Caco-2 (cell line): Measurements from ENCODE around the gene ADGRG3. TPM values are rescaled to one million over a fixed set of nuclear protein-coding genes. Genes with fewer than 3 reads are reported as not detected.
A peak's percentile ranks its signal among the peaks of the same experiment; 100 is the strongest.
"Not testable (repeated sequence)": the region's sequence is repeated elsewhere in the genome, so short reads cannot be mapped to it uniquely, and the experiment has no call there.

Experiments used
- BruUV-seq: library from RNA; stranded (reverse); fragments of 400-500 nt; replicated peaks from 2 replicates; lab custom pipeline; 2021; lab: Mats Ljungman, UMichigan
- CTCF ChIA-PET: fragments of 300-600 bp; sonication (Branson Sonifier 250); formaldehyde crosslinking; loops from one replicate; lab custom pipeline; 2022; ENCODE audit warnings: antibody characterized with exemption; lab: Charles Lee
- POLR2A ChIA-PET: fragments of 300-600 bp; sonication (Branson Sonifier 250); formaldehyde crosslinking; loops from one replicate; lab custom pipeline; 2022; ENCODE audit warnings: antibody characterized with exemption; lab: Charles Lee
- DNase-seq, 2 experiments: peaks; one replicate each; pipeline versions ENCODE4 v3.0.0 to v3.0.0-alpha.2; 2020 to 2022
- H3K27me3 ChIP-seq: replicated peaks from 2 replicates; pipeline ENCODE4 v1.6.0; 2011; ENCODE audit warnings: low read length; ENCODE audit not compliant: control insufficient read depth, insufficient read depth
- H3K36me3 ChIP-seq: 2 replicates; pipeline ENCODE4 v1.5.1; 2011; ENCODE audit warnings: low read length; ENCODE audit not compliant: control insufficient read depth, insufficient read depth
- H3K4me1 ChIP-seq: fragments of 250-450 bp; sonication (Bioruptor Pico); 2 replicates; pipeline ENCODE4 v1.5.1; 2020; ENCODE audit warnings: mild to moderate bottlenecking
- H3K4me3 ChIP-seq: 2 replicates; pipeline ENCODE4 v1.5.1; 2011; ENCODE audit warnings: low read depth, mild to moderate bottlenecking, control low read depth, low read length
- H3K9me3 ChIP-seq: fragments of 250-450 bp; sonication (Bioruptor Pico); 2 replicates; pipeline ENCODE4 v1.5.1; 2020; ENCODE audit warnings: mild to moderate bottlenecking, moderate library complexity
- H3K27ac Mint-ChIP-seq: one replicate; pipeline ENCODE4 v1.8.0; 2022; ENCODE audit warnings: mixed read lengths; ENCODE audit not compliant: unreplicated experiment
- H3K27me3 Mint-ChIP-seq: one replicate; pipeline ENCODE4 v1.8.0; 2022; ENCODE audit warnings: mixed read lengths; ENCODE audit not compliant: insufficient read depth, unreplicated experiment
- H3K36me3 Mint-ChIP-seq: one replicate; pipeline ENCODE4 v1.8.0; 2022; ENCODE audit warnings: mild to moderate bottlenecking, mixed read lengths; ENCODE audit not compliant: insufficient read depth, unreplicated experiment
- H3K4me1 Mint-ChIP-seq: one replicate; pipeline ENCODE4 v1.8.0; 2022; ENCODE audit warnings: low read depth, mixed read lengths; ENCODE audit not compliant: unreplicated experiment
- H3K4me3 Mint-ChIP-seq: one replicate; pipeline ENCODE4 v1.8.0; 2022; ENCODE audit warnings: mild to moderate bottlenecking, moderate library complexity, mixed read lengths; ENCODE audit not compliant: unreplicated experiment
- H3K9me3 Mint-ChIP-seq: one replicate; pipeline ENCODE4 v1.8.0; 2022; ENCODE audit warnings: mixed read lengths; ENCODE audit not compliant: unreplicated experiment
- CTCF ChIP-seq, 2 experiments: fragments of 200-600 bp in 1 of 2; IDR thresholded peaks; 1 replicate in 1 of 2; 2 replicates in 1 of 2; pipeline versions ENCODE4 v1.5.1 to v1.8.0; 2011 to 2022; ENCODE audit warnings: antibody characterized with exemption in 1 of 2, control low read depth in 1 of 2, inconsistent platforms in 1 of 2, low read depth in 1 of 2, low read length in 1 of 2, mild to moderate bottlenecking in 1 of 2, moderate library complexity in 1 of 2; ENCODE audit not compliant: insufficient read depth in 1 of 2, severe bottlenecking in 1 of 2, unreplicated experiment in 1 of 2
- intact Hi-C: fragments of 100-400 bp; cut with micrococcal nuclease; formaldehyde crosslinking; loops from one replicate; pipeline ENCODE4 v1.10.0; 2022; ENCODE audit not compliant: unreplicated experiment
- total RNA-seq: library from RNA; stranded (reverse); gene quantifications from 2 replicates; pipeline ENCODE4 v1.2.3, GENCODE V29; 2022

ADGRG3 gene
- total RNA-seq, 1 experiment from 2014 or later: 0.25 TPM

DNA sequence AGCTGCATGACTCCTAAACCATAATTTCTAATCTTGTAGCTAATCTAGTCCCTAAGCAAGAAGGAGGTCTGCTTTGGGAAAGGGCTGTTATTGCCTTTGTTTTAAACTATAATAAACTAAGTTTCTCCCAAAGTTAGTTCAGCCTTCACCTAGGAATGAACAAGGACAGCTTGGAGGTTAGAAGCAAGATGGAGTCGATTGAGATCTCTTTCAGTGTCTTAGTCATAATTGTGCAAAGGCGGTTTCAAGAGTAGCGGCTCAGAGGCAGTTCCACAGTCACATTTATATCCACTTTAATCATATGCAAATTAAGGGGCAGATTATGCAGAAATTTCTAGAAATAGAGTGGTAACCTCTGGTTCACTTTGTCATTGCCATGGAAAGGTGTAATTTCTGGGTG lies 43.9 kb downstream of the ADGRG3 start:
- Histone ChIP-seq H3K9me3 (no peaks in the 10 kb centered on the region), H3K4me3 (no peak overlapping the region), H3K27me3 (no peaks in the 10 kb centered on the region), H3K4me1 (0 out of 2 replicates have a peak, but pooled peaks cover 11% of the 10 kb centered on the region), H3K36me3 (no peaks in the 10 kb centered on the region)
- no peak overlapping the region for H3K27ac Mint-ChIP-seq
- CTCF ChIA-PET: no interaction called here
- BruUV-seq: no TSS peak
- DNase-seq: no peak
- H3K4me3 Mint-ChIP-seq: no peak overlapping the region
- H3K36me3 Mint-ChIP-seq: no peaks in the 10 kb centered on the region
- peaks cover 7% of the 10 kb centered on the region for H3K4me1 Mint-ChIP-seq
- intact Hi-C loops: no loop called here
- TF ChIP-seq CTCF (IDR thresholded peaks at IDR 0.05; ENCODE audit: insufficient read depth in 1 of 2, low read depth in 1 of 2, low read length in 1 of 2, severe bottlenecking in 1 of 2, unreplicated experiment in 1 of 2): no peak
- H3K9me3 Mint-ChIP-seq: peaks cover 4% of the 10 kb centered on the region
- POLR2A ChIA-PET: interaction anchor here (1.2 kb wide), 1 partner anchor 23 kb away, joined by 3 read pairs; no protein-coding TSS in a partner anchor
- no peaks in the 10 kb centered on the region for H3K27me3 Mint-ChIP-seq

GRCh38 chr16:57712569-57712968 lies 44.5 kb downstream of the ADGRG3 start:
- not testable (repeated sequence) for H3K27me3 Mint-ChIP-seq
- POLR2A ChIA-PET: interaction anchor here (0.8 to 1.2 kb wide), 2 partner anchors 9 to 23 kb away, joined by 3 to 4 read pairs; no protein-coding TSS in a partner anchor

DNA sequence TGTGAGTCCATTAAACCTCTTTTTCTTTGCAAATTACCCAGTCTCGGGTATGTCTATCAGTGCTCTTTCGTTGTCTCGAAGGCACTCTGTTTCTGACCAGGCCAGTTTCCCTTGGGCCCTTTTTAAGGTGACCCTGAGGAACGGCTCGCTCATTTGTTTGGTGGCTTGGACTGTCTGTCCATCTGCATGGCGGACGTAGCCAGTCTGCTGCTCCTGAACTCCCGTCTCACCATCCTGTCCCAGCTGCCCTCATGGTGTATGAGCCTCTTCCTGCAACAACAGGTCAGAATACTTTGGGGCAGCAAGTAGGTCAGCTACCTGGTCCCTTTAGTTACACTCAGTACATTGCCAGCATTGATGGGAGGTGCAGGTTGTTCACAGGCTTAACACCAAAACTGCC lies 45.5 kb downstream of the ADGRG3 start:
- Mint-ChIP-seq H3K4me3 (no peak overlapping the region), H3K27me3 (no peaks in the 10 kb centered on the region), H3K9me3 (no peaks in the 10 kb centered on the region), H3K4me1 (peaks cover 7% of the 10 kb centered on the region), H3K27ac (no peak overlapping the region), H3K36me3 (no peaks in the 10 kb centered on the region)
- no peak for TF ChIP-seq CTCF (IDR thresholded peaks at IDR 0.05; ENCODE audit: insufficient read depth in 1 of 2, low read depth in 1 of 2, low read length in 1 of 2, severe bottlenecking in 1 of 2, unreplicated experiment in 1 of 2)
- BruUV-seq: no TSS peak
- Histone ChIP-seq H3K4me1 (0 out of 2 replicates have a peak, but pooled peaks cover 11% of the 10 kb centered on the region), H3K36me3 (no peaks in the 10 kb centered on the region), H3K27me3 (no peaks in the 10 kb centered on the region), H3K9me3 (no peaks in the 10 kb centered on the region), H3K4me3 (no peak overlapping the region)
- POLR2A ChIA-PET: no interaction called here
- DNase-seq: no peak
- CTCF ChIA-PET: no interaction called here
- intact Hi-C loops: no loop called here

More at GRCh38 chr16:57712569-57712968, 44.5 kb downstream of the ADGRG3 start:
- H3K27ac Mint-ChIP-seq, H3K36me3 Mint-ChIP-seq, intact Hi-C loops, H3K4me1 Mint-ChIP-seq, BruUV-seq, H3K9me3 Mint-ChIP-seq, H3K27me3 ChIP-seq, H3K4me3 Mint-ChIP-seq, H3K36me3 ChIP-seq, H3K9me3 ChIP-seq, H3K4me3 ChIP-seq: not testable (repeated sequence)
- peak in 1 of 2 experiments; percentile 6 for DNase-seq
- H3K4me1 ChIP-seq: 0 out of 2 replicates have a peak, but pooled peaks cover 11% of the 10 kb centered on the region
- CTCF ChIA-PET: interaction anchor here (0.6 kb wide), 1 partner anchor 65 kb away, joined by 3 read pairs; no protein-coding TSS in a partner anchor
